Muscle layer of duodenum (tissue), 2 donors: ENCODE data around the gene TUSC7.

Experiments
- H3K27ac ChIP-seq: one replicate; pipeline ENCODE4 v1.7.0; 2013; ENCODE audit warnings: mild to moderate bottlenecking, low read length
- H3K27me3 ChIP-seq: one replicate; pipeline ENCODE4 v1.7.0; 2013; ENCODE audit warnings: low read depth, mild to moderate bottlenecking, control low read depth, low read length
- H3K36me3 ChIP-seq, 2 donors: one replicate each; pipeline ENCODE4 v1.7.0; 2013; ENCODE audit warnings: low read length in 2 of 2, control low read depth in 1 of 2, mild to moderate bottlenecking in 1 of 2; ENCODE audit not compliant: insufficient read depth in 2 of 2, control insufficient read depth in 1 of 2
- H3K4me1 ChIP-seq, 2 donors: one replicate each; pipeline ENCODE4 v1.7.0; 2013; ENCODE audit warnings: low read length in 2 of 2, mild to moderate bottlenecking in 2 of 2, control low read depth in 1 of 2, moderate library complexity in 1 of 2; ENCODE audit not compliant: insufficient read depth in 2 of 2, control insufficient read depth in 1 of 2
- H3K4me3 ChIP-seq, 2 donors: one replicate each; pipeline ENCODE4 v1.7.0; 2013; ENCODE audit warnings: low read length in 2 of 2, low read depth in 1 of 2, mild to moderate bottlenecking in 1 of 2
- H3K9me3 ChIP-seq, 2 donors: one replicate each; pipeline ENCODE4 v1.7.0; 2013; ENCODE audit warnings: low read length in 2 of 2, control low read depth in 1 of 2, mild to moderate bottlenecking in 1 of 2; ENCODE audit not compliant: control insufficient read depth in 1 of 2
- donor health status: healthy.

TUSC7 gene

GRCh38 chr3:116716490-116716889, 6.9 kb downstream of the TUSC7 start:
- no peak overlapping the region for H3K27ac ChIP-seq
- no peaks in the 10 kb centered on the region for H3K9me3 ChIP-seq
- H3K4me1 ChIP-seq = no peaks in the 10 kb centered on the region
- no peak overlapping the region for H3K4me3 ChIP-seq
- H3K27me3 ChIP-seq = no peaks in the 10 kb centered on the region
- H3K36me3 ChIP-seq = no peaks in the 10 kb centered on the region

DNA sequence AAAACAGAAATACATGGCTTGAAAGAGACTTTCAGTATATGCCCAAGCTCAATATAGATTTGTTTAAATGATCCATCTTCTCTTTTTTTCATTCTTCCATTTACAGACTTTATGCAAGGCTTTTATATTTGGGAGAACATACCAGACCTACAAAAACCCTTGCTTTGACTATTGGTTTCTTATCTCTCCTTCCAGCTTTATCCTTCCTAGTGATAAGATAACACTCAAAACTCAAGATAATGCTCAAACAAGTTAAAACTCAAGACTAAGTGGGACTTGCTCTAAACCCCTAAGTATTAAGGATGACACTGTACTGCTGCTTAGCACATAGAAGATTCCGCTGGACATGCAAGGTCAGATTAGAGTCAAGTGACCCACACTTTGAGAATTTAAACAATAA, 8.0 kb downstream of the TUSC7 start:
- no peaks in the 10 kb centered on the region for H3K27me3 ChIP-seq
- H3K27ac ChIP-seq = no peak overlapping the region
- H3K36me3 ChIP-seq = no peaks in the 10 kb centered on the region
- H3K9me3 ChIP-seq = no peaks in the 10 kb centered on the region
- H3K4me1 ChIP-seq = no peaks in the 10 kb centered on the region
- H3K4me3 ChIP-seq = no peak overlapping the region

GRCh38 chr3:116728454-116728853, 18.9 kb downstream of the TUSC7 start:
- Histone ChIP-seq H3K9me3 (no peaks in the 10 kb centered on the region), H3K27ac (no peak overlapping the region), H3K4me1 (no peaks in the 10 kb centered on the region), H3K4me3 (no peak overlapping the region), H3K36me3 (no peaks in the 10 kb centered on the region), H3K27me3 (no peaks in the 10 kb centered on the region)

DNA sequence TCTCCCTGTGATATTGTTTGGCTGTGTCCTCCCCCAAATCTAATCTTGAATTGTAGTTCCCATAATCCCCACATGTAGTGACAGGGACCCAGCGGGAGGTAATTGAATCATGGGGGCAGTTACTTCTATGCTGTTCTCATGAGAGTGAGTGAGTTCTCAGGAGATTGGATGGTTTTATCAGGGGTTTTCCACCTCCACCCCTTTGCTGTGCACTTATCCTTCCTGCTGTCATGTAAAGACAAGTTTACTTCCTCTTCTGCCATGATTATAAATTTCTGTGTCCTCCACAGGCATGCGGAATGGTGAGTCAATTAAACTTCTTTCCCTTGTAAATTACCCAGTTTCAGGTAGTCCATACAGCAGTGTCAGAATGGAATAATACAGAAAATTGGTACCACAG, 24.7 kb downstream of the TUSC7 start:
- H3K4me1 ChIP-seq = no peaks in the 10 kb centered on the region
- no peaks in the 10 kb centered on the region for H3K36me3 ChIP-seq
- H3K4me3 ChIP-seq = no peak overlapping the region
- no peaks in the 10 kb centered on the region for H3K9me3 ChIP-seq
- H3K27ac ChIP-seq = no peak overlapping the region
- no peaks in the 10 kb centered on the region for H3K27me3 ChIP-seq

DNA sequence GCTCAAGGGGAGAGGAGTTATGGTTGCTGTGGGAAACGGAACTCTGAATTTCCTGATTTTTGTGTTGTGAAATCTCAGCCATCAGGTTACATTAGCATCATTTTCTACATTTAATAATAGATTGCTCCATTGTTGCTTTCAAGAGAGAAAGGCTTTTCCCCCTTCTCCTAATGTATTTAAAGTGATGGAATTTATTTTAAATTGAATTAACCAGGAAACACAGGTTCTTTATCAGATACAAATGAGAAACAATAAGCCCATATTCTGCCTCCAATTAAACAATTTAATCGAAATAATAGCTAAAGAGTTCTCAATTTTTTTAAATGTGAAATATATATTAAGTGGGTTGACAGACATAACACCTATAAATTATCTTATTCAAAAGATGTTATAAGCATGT, 30.1 kb downstream of the TUSC7 start:
- H3K36me3 ChIP-seq = no peaks in the 10 kb centered on the region
- H3K4me3 ChIP-seq = no peak overlapping the region
- no peaks in the 10 kb centered on the region for H3K4me1 ChIP-seq
- no peaks in the 10 kb centered on the region for H3K27me3 ChIP-seq
- no peak overlapping the region for H3K27ac ChIP-seq
- no peaks in the 10 kb centered on the region for H3K9me3 ChIP-seq

GRCh38 chr3:116740293-116740692, 30.7 kb downstream of the TUSC7 start:
- H3K4me1 ChIP-seq = no peaks in the 10 kb centered on the region
- H3K4me3 ChIP-seq = no peak overlapping the region
- H3K9me3 ChIP-seq = no peaks in the 10 kb centered on the region
- H3K27ac ChIP-seq = no peak overlapping the region
- H3K36me3 ChIP-seq = no peaks in the 10 kb centered on the region
- no peaks in the 10 kb centered on the region for H3K27me3 ChIP-seq

- Histone ChIP-seq H3K4me1 (no peaks in the 10 kb centered on the region), H3K27ac (no peak overlapping the region), H3K36me3 (no peaks in the 10 kb centered on the region), H3K4me3 (no peak overlapping the region), H3K27me3 (no peaks in the 10 kb centered on the region), H3K9me3 (no peaks in the 10 kb centered on the region)
These were observed 31.9 kb downstream of the TUSC7 start for GRCh38 chr3:116741467-116741866.

- Histone ChIP-seq H3K9me3 (no peaks in the 10 kb centered on the region), H3K27me3 (no peaks in the 10 kb centered on the region), H3K4me3 (no peak overlapping the region), H3K4me1 (no peaks in the 10 kb centered on the region), H3K36me3 (no peaks in the 10 kb centered on the region), H3K27ac (no peak overlapping the region)
These were observed 33.5 kb downstream of the TUSC7 start for GRCh38 chr3:116743062-116743461.

DNA sequence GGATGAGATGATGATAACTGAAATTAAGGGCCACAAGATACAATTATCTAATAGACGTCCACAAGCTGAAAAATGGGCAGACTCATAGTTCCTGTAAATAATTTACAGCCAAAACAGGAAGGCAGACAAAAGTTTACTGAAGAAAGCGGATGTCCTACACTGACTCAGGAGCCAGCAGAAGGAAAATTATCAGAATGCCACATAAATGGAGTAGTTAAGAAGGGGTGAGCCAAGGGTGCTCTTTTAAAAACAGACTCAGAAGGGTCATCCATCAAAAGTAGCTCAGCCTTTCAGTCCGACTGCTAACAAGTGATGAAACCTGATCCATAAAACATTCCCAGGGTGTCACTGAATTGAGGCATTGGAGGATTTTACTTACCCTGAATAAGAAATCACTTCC, 39.8 kb downstream of the TUSC7 start:
- no peak overlapping the region for H3K4me3 ChIP-seq
- H3K36me3 ChIP-seq = no peaks in the 10 kb centered on the region
- no peaks in the 10 kb centered on the region for H3K4me1 ChIP-seq
- H3K27me3 ChIP-seq = no peaks in the 10 kb centered on the region
- no peaks in the 10 kb centered on the region for H3K9me3 ChIP-seq
- no peak overlapping the region for H3K27ac ChIP-seq

DNA sequence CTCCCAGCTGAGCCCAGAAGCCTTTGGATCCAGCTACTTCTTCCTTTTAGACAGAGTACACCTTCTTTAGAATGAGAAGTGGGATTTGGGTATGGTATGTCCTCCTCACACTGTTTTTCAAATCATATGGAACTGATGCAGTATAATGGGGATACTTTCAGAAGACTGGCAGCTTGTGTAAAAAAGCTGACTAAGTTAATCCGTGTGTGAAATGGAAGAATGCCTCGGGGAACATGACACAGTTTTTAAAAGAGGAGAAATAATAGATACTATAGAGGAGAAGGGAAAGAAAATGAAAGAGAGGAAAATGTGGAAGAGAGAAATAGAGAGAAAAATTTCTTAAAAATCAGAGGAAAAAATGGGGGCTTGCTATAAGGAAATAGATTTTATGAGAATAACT, 47.7 kb downstream of the TUSC7 start:
- Histone ChIP-seq H3K27me3 (no peaks in the 10 kb centered on the region), H3K36me3 (no peaks in the 10 kb centered on the region), H3K4me3 (no peak overlapping the region), H3K27ac (no peak overlapping the region), H3K9me3 (no peaks in the 10 kb centered on the region), H3K4me1 (peaks cover 0 to 4% of the 10 kb centered on the region in 2 donors)

GRCh38 chr3:116759316-116759715, 49.7 kb downstream of the TUSC7 start:
- Histone ChIP-seq H3K27ac (no peak overlapping the region), H3K36me3 (no peaks in the 10 kb centered on the region), H3K4me3 (no peak overlapping the region), H3K27me3 (no peaks in the 10 kb centered on the region), H3K4me1 (peaks cover 0 to 4% of the 10 kb centered on the region in 2 donors), H3K9me3 (no peaks in the 10 kb centered on the region)
